K562 (cell line): ENCODE data around the gene UCKL1. TPM values are rescaled to one million over a fixed set of nuclear protein-coding genes. Genes with fewer than 3 reads are reported as not detected.

Experiments
- CTBP1 ChIP-seq: fragments of 450-650 bp; IDR thresholded peaks from 2 replicates; pipeline ENCODE4 v1.6.1; 2016; ENCODE audit warnings: borderline replicate concordance
- ELF4 ChIP-seq: fragments of 450-650 bp; formaldehyde crosslinking; IDR thresholded peaks from 2 replicates; pipeline ENCODE4 v1.4.0; 2022; ENCODE audit warnings: missing genetic modification characterization
- ESRRB ChIP-seq: fragments of 250-450 bp; sonication (Bioruptor Pico); IDR thresholded peaks from 2 replicates; pipeline ENCODE4 v1.5.0; 2020; ENCODE audit warnings: mild to moderate bottlenecking, moderate library complexity, borderline replicate concordance
- KAT7 ChIP-seq: sonication (generic); formaldehyde crosslinking; IDR thresholded peaks from 2 replicates; pipeline ENCODE4 v1.8.0; 2022; ENCODE audit warnings: missing genetic modification reagents, mild to moderate bottlenecking, borderline replicate concordance
- MTF1 ChIP-seq: fragments of 250-450 bp; sonication (Bioruptor Pico); IDR thresholded peaks from 2 replicates; pipeline ENCODE4 v1.9.0; 2021; ENCODE audit warnings: moderate library complexity, mild to moderate bottlenecking, inconsistent platforms, borderline replicate concordance
- ZNF165 ChIP-seq: fragments of 250-450 bp; sonication (Bioruptor Pico); IDR thresholded peaks from 2 replicates; pipeline ENCODE4 v1.4.0; 2020; ENCODE audit warnings: borderline replicate concordance
- ZNF584 ChIP-seq: fragments of 200-800 bp; sonication (Bioruptor generic); IDR thresholded peaks from 2 replicates; pipeline ENCODE4 v1.6.1; 2016; ENCODE audit warnings: low read depth, mild to moderate bottlenecking, missing genetic modification characterization, missing compliant biosample characterization
- ZNF766 ChIP-seq: fragments of 200-800 bp; sonication (Bioruptor generic); conservative IDR thresholded peaks from 2 replicates; pipeline ENCODE4 v1.6.1; 2016; ENCODE audit warnings: missing genetic modification characterization, missing compliant biosample characterization
- polyA plus RNA-seq, 8 experiments: library from polyadenylated mRNA; depleted of rRNA in 4 of 8; stranded (reverse) in 5 of 8; unstranded in 3 of 8; fragments of >200 nt; fragmentation: Nextera tagmentation in 2 of 8; fragmentation: Illumina TruSeq in 1 of 8; extraction: Ambion mirVana in 2 of 8; extraction: Trizol in 1 of 8; gene quantifications; 2 replicates each; pipeline versions ENCODE4 v1.2.1 to v1.2.3, GENCODE V29; 2011 to 2014; ENCODE audit warnings: inconsistent platforms in 1 of 8, missing spikeins in 1 of 8
- total RNA-seq, 7 experiments: library from RNA; depleted of rRNA in 6 of 7; stranded (reverse); fragments of >200 nt in 6 of 7; fragmentation: Illumina TruSeq in 2 of 7; extraction: Trizol in 2 of 7; gene quantifications; 2 replicates each; pipeline versions ENCODE4 v1.2.1 to v1.2.3, GENCODE V29; 2011 to 2021; ENCODE audit warnings: low replicate concordance in 1 of 7
- TF ChIP-seq, protein P1 (sequence below), 2 experiments: fragments of 150-350 bp in 1 of 2; IDR thresholded peaks; 2 replicates each; pipeline ENCODE4 v1.6.1; 2012 to 2016; ENCODE audit warnings: low read depth in 2 of 2, low read length in 2 of 2, mild to moderate bottlenecking in 1 of 2, moderate library complexity in 1 of 2
- TF ChIP-seq, protein P2 (sequence below): fragments of 200-800 bp; sonication (Bioruptor generic); IDR thresholded peaks from 2 replicates; pipeline ENCODE4 v1.6.1; 2017; ENCODE audit warnings: missing genetic modification characterization, missing compliant biosample characterization
- TF ChIP-seq, protein P3 (sequence below): sonication (generic); formaldehyde crosslinking; IDR thresholded peaks from 2 replicates; pipeline ENCODE4 v1.8.0; 2022; ENCODE audit warnings: mild to moderate bottlenecking, missing genetic modification reagents
- TF ChIP-seq, protein P4 (sequence below), 2 experiments: fragments of 450-650 bp in 1 of 2; sonication (generic) in 1 of 2; formaldehyde crosslinking in 1 of 2; IDR thresholded peaks in 1 of 2; conservative IDR thresholded peaks in 1 of 2; 2 replicates each; pipeline versions ENCODE4 v1.6.1 to v1.8.1; 2016 to 2023; ENCODE audit warnings: mild to moderate bottlenecking in 2 of 2, moderate library complexity in 2 of 2, inconsistent platforms in 1 of 2, missing genetic modification reagents in 1 of 2
- TF ChIP-seq, protein P5 (sequence below): fragments of 450-650 bp; formaldehyde crosslinking; IDR thresholded peaks from 2 replicates; pipeline ENCODE4 v1.4.0; 2022; ENCODE audit warnings: mild to moderate bottlenecking, moderate library complexity

The UCKL1 gene
- total and polyA plus RNA-seq, 9 of the 15 experiments (the other 6 are each of a cell fraction or from before 2014, with no cell fraction given) = 3.1 to 52.8 (median 24.2) TPM

DNA sequence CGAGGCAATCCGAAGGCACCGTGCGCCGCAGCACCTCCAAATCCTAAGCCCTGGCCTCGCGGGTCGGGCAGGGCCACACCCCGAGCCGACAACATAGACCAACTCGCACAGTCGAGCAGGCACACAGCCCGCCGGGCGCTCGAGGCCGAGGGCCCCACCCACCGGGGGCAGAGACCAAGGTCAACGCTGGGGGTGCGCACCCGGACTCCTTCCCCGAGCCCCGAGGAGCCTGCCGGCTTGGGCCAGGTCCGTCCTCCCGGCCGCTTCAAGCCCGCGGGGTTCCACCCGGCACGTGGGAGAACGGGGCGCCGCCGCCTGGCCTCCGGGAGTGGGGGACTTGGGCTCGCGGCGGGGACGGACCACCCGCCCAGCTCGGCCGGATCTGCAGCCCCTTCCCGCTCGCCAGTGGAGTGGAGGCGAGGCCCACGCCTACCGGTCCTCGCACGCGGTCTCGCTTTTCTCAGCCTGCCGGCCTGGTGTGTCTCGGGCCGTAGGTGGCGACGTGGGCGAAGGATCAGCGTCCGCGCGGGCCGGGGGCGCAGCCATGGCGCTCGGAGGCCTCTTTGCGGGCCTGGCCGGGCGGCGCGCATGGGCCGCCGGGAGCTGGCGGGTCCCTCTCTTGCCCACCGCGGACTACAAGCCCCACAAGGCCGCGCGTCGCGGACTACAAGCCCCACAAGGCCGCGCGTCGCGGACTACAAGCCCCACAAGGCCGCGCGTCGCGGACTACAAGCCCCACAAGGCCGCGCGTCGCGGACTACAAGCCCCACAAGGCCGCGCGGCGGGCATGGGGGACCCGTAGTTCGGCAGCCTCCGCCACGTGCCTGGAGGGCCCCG, at the start of gene UCKL1 (continued):
- TF ChIP-seq ZNF165 (CRISPR knock-in tag) (no peak), ESRRB (CRISPR knock-in tag) (no peak), ELF4 (CRISPR knock-in tag) (no peak), KAT7 (peak; percentile 88; the same call in 1 of the 2 replicates), ZNF766 (CRISPR knock-in tag) (peak; percentile 98), ZNF584 (CRISPR knock-in tag) (peak; percentile 97), MTF1 (CRISPR knock-in tag) (no peak), CTBP1 (peak; percentile 63)
- TF ChIP-seq, protein P1, sequence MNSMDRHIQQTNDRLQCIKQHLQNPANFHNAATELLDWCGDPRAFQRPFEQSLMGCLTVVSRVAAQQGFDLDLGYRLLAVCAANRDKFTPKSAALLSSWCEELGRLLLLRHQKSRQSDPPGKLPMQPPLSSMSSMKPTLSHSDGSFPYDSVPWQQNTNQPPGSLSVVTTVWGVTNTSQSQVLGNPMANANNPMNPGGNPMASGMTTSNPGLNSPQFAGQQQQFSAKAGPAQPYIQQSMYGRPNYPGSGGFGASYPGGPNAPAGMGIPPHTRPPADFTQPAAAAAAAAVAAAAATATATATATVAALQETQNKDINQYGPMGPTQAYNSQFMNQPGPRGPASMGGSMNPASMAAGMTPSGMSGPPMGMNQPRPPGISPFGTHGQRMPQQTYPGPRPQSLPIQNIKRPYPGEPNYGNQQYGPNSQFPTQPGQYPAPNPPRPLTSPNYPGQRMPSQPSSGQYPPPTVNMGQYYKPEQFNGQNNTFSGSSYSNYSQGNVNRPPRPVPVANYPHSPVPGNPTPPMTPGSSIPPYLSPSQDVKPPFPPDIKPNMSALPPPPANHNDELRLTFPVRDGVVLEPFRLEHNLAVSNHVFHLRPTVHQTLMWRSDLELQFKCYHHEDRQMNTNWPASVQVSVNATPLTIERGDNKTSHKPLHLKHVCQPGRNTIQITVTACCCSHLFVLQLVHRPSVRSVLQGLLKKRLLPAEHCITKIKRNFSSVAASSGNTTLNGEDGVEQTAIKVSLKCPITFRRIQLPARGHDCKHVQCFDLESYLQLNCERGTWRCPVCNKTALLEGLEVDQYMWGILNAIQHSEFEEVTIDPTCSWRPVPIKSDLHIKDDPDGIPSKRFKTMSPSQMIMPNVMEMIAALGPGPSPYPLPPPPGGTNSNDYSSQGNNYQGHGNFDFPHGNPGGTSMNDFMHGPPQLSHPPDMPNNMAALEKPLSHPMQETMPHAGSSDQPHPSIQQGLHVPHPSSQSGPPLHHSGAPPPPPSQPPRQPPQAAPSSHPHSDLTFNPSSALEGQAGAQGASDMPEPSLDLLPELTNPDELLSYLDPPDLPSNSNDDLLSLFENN (IDR thresholded peaks at IDR 0.05; ENCODE audit: low read depth in 2 of 2, low read length in 2 of 2) = 0 out of 4 replicates have a peak, but pooled peaks of 1 of the 2 experiments have one; percentile 14
- TF ChIP-seq, protein P2, sequence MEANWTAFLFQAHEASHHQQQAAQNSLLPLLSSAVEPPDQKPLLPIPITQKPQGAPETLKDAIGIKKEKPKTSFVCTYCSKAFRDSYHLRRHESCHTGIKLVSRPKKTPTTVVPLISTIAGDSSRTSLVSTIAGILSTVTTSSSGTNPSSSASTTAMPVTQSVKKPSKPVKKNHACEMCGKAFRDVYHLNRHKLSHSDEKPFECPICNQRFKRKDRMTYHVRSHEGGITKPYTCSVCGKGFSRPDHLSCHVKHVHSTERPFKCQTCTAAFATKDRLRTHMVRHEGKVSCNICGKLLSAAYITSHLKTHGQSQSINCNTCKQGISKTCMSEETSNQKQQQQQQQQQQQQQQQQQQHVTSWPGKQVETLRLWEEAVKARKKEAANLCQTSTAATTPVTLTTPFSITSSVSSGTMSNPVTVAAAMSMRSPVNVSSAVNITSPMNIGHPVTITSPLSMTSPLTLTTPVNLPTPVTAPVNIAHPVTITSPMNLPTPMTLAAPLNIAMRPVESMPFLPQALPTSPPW (CRISPR knock-in tag) = peak; percentile 71
- TF ChIP-seq, protein P3, sequence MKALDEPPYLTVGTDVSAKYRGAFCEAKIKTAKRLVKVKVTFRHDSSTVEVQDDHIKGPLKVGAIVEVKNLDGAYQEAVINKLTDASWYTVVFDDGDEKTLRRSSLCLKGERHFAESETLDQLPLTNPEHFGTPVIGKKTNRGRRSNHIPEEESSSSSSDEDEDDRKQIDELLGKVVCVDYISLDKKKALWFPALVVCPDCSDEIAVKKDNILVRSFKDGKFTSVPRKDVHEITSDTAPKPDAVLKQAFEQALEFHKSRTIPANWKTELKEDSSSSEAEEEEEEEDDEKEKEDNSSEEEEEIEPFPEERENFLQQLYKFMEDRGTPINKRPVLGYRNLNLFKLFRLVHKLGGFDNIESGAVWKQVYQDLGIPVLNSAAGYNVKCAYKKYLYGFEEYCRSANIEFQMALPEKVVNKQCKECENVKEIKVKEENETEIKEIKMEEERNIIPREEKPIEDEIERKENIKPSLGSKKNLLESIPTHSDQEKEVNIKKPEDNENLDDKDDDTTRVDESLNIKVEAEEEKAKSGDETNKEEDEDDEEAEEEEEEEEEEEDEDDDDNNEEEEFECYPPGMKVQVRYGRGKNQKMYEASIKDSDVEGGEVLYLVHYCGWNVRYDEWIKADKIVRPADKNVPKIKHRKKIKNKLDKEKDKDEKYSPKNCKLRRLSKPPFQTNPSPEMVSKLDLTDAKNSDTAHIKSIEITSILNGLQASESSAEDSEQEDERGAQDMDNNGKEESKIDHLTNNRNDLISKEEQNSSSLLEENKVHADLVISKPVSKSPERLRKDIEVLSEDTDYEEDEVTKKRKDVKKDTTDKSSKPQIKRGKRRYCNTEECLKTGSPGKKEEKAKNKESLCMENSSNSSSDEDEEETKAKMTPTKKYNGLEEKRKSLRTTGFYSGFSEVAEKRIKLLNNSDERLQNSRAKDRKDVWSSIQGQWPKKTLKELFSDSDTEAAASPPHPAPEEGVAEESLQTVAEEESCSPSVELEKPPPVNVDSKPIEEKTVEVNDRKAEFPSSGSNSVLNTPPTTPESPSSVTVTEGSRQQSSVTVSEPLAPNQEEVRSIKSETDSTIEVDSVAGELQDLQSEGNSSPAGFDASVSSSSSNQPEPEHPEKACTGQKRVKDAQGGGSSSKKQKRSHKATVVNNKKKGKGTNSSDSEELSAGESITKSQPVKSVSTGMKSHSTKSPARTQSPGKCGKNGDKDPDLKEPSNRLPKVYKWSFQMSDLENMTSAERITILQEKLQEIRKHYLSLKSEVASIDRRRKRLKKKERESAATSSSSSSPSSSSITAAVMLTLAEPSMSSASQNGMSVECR (CRISPR knock-in tag) = peak; percentile 96
- TF ChIP-seq, protein P4, sequence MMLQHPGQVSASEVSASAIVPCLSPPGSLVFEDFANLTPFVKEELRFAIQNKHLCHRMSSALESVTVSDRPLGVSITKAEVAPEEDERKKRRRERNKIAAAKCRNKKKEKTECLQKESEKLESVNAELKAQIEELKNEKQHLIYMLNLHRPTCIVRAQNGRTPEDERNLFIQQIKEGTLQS (IDR thresholded peaks at IDR 0.05) = no peak
- TF ChIP-seq, protein P4 (CRISPR knock-in tag; conservative IDR thresholded peaks at IDR 0.05) = 0 out of 2 replicates have a peak, but pooled peaks have one; percentile 42
- TF ChIP-seq, protein P5, sequence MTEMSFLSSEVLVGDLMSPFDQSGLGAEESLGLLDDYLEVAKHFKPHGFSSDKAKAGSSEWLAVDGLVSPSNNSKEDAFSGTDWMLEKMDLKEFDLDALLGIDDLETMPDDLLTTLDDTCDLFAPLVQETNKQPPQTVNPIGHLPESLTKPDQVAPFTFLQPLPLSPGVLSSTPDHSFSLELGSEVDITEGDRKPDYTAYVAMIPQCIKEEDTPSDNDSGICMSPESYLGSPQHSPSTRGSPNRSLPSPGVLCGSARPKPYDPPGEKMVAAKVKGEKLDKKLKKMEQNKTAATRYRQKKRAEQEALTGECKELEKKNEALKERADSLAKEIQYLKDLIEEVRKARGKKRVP (CRISPR knock-in tag) = no peak; the same call in 1 of the 2 replicates
